HL-60 (cell line): ENCODE measurements around the gene SPOP.

Experiments used
- POLR2AphosphoS5 ChIP-seq: IDR thresholded peaks from 2 replicates; pipeline ENCODE4 v1.6.1; 2012; ENCODE audit warnings: low read depth
- TF ChIP-seq, protein P1 (sequence below): IDR thresholded peaks from one replicate; pipeline ENCODE4 v1.5.1; 2011; ENCODE audit warnings: low read length, control low read depth, inconsistent platforms; ENCODE audit not compliant: insufficient read depth

DNA sequence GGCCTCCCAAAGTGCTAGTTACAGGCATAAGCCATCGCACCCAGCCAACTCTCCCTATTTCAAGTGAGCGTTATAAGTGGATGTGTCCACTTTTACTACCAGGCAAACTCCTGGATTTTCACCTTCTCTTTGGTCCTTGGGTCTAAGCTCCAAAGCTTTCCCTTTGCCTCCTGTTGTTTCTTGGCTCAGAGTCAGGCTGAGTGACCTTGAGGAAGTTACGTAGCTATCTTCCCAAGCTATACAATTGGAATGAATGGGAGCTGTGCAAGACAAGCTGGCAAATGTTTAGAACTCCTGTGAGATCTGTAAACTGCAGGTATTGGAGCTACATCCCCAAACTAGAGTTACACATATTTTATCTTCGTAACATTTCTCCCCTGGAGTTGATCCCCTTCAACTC, 81.9 kb downstream of the SPOP start:
- TF ChIP-seq, protein P1, sequence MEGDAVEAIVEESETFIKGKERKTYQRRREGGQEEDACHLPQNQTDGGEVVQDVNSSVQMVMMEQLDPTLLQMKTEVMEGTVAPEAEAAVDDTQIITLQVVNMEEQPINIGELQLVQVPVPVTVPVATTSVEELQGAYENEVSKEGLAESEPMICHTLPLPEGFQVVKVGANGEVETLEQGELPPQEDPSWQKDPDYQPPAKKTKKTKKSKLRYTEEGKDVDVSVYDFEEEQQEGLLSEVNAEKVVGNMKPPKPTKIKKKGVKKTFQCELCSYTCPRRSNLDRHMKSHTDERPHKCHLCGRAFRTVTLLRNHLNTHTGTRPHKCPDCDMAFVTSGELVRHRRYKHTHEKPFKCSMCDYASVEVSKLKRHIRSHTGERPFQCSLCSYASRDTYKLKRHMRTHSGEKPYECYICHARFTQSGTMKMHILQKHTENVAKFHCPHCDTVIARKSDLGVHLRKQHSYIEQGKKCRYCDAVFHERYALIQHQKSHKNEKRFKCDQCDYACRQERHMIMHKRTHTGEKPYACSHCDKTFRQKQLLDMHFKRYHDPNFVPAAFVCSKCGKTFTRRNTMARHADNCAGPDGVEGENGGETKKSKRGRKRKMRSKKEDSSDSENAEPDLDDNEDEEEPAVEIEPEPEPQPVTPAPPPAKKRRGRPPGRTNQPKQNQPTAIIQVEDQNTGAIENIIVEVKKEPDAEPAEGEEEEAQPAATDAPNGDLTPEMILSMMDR: no peak
- no peak for TF ChIP-seq POLR2AphosphoS5
